Neutrophil (primary cell): ENCODE data around the gene SMAD2.

ENCODE experiments used
- H3K27ac ChIP-seq: fragments of 200-600 bp; sonication (generic); 2 replicates; pipeline ENCODE4 v1.5.1; 2016; ENCODE audit warnings: mild to moderate bottlenecking, moderate library complexity
- H3K27me3 ChIP-seq: fragments of 200-600 bp; sonication (generic); 2 replicates; pipeline ENCODE4 v1.6.0; 2016; ENCODE audit warnings: mild to moderate bottlenecking
- H3K36me3 ChIP-seq: fragments of 200-600 bp; sonication (generic); 2 replicates; pipeline ENCODE4 v1.5.1; 2017
- H3K4me1 ChIP-seq, 2 experiments: fragments of 200-600 bp in 1 of 2; sonication (generic) in 1 of 2; 1 replicate in 1 of 2; 2 replicates in 1 of 2; pipeline versions ENCODE4 v1.5.1 to v1.6.1; 2013 to 2016; ENCODE audit warnings: low read depth in 1 of 2, low read length in 1 of 2, mild to moderate bottlenecking in 1 of 2, moderate library complexity in 1 of 2; ENCODE audit not compliant: control insufficient read depth in 1 of 2, insufficient read depth in 1 of 2
- H3K4me3 ChIP-seq, 2 experiments: fragments of 200-600 bp in 1 of 2; sonication (generic) in 1 of 2; 1 replicate in 1 of 2; 2 replicates in 1 of 2; pipeline ENCODE4 v1.5.1; 2013 to 2016; ENCODE audit warnings: low read depth in 1 of 2, low read length in 1 of 2, mild to moderate bottlenecking in 1 of 2, moderate library complexity in 1 of 2
- H3K9me3 ChIP-seq: fragments of 200-600 bp; sonication (generic); 2 replicates; pipeline ENCODE4 v1.5.1; 2016
- CTCF ChIP-seq: fragments of 200-600 bp; sonication (generic); IDR thresholded peaks from 2 replicates; pipeline ENCODE4 v1.5.1; 2016; ENCODE audit warnings: antibody characterized with exemption

SMAD2 gene

GRCh38 chr18:47863041-47863440 is 67.4 kb downstream of the SMAD2 start:
- Histone ChIP-seq H3K36me3 (peaks cover 44% of the 10 kb centered on the region), H3K9me3 (no peaks in the 10 kb centered on the region), H3K27ac (no peak overlapping the region), H3K4me1 (no peaks in the 10 kb centered on the region), H3K27me3 (no peaks in the 10 kb centered on the region), H3K4me3 (no peak overlapping the region)
- no peak for TF ChIP-seq CTCF

- no peak for TF ChIP-seq CTCF
- peaks cover 12% of the 10 kb centered on the region for H3K36me3 ChIP-seq
- no peak overlapping the region for H3K4me3 ChIP-seq
- H3K9me3 ChIP-seq: peaks cover 4% of the 10 kb centered on the region
- H3K27me3 ChIP-seq: no peaks in the 10 kb centered on the region
- no peak overlapping the region for H3K27ac ChIP-seq
- H3K4me1 ChIP-seq: no peaks in the 10 kb centered on the region
Observed at GRCh38 chr18:47858607-47859006, 71.9 kb downstream of the SMAD2 start.

GRCh38 chr18:47847635-47848034 is 82.8 kb downstream of the SMAD2 start:
- H3K36me3 ChIP-seq: peaks cover 39% of the 10 kb centered on the region
- no peaks in the 10 kb centered on the region for H3K4me1 ChIP-seq
- TF ChIP-seq CTCF: no peak
- H3K9me3 ChIP-seq: no peaks in the 10 kb centered on the region
- H3K4me3 ChIP-seq: no peak overlapping the region
- H3K27ac ChIP-seq: no peak overlapping the region
- H3K27me3 ChIP-seq: no peaks in the 10 kb centered on the region

GRCh38 chr18:47846431-47846830 is 84.0 kb downstream of the SMAD2 start:
- no peak overlapping the region for H3K27ac ChIP-seq
- no peak for TF ChIP-seq CTCF
- no peaks in the 10 kb centered on the region for H3K9me3 ChIP-seq
- H3K4me3 ChIP-seq: no peak overlapping the region
- no peaks in the 10 kb centered on the region for H3K27me3 ChIP-seq
- no peaks in the 10 kb centered on the region for H3K4me1 ChIP-seq
- peaks cover 51% of the 10 kb centered on the region for H3K36me3 ChIP-seq

- TF ChIP-seq CTCF: no peak
- H3K27ac ChIP-seq: no peak overlapping the region
- peaks cover 62% of the 10 kb centered on the region for H3K36me3 ChIP-seq
- H3K4me1 ChIP-seq: no peaks in the 10 kb centered on the region
- no peak overlapping the region for H3K4me3 ChIP-seq
- no peaks in the 10 kb centered on the region for H3K27me3 ChIP-seq
- no peaks in the 10 kb centered on the region for H3K9me3 ChIP-seq
Observed at GRCh38 chr18:47844828-47845498, 85.5 kb downstream of the SMAD2 start.
